Loucy (cell line): Measurements from ENCODE around the gene RAPGEF2.

Source experiments
- H2AFZ ChIP-seq: fragments of 200-600 bp; sonication (generic); 2 replicates; pipeline ENCODE4 v1.6.0; 2016; ENCODE audit warnings: antibody characterized with exemption, mild to moderate bottlenecking, low read length, moderate library complexity
- H3F3A ChIP-seq: fragments of 200-600 bp; 2 replicates; pipeline ENCODE4 v1.6.0; 2016; ENCODE audit warnings: antibody characterized with exemption, low read depth, mild to moderate bottlenecking
- H3K27me3 ChIP-seq: fragments of 200-600 bp; sonication (generic); 2 replicates; pipeline ENCODE4 v1.6.1; 2014; ENCODE audit warnings: low read length, mild to moderate bottlenecking; ENCODE audit not compliant: insufficient read depth, poor library complexity, severe bottlenecking
- H3K36me3 ChIP-seq: fragments of 200-600 bp; sonication (generic); 2 replicates; pipeline ENCODE4 v1.6.1; 2016; ENCODE audit warnings: low read length; ENCODE audit not compliant: insufficient read depth
- H3K4me1 ChIP-seq: fragments of 200-600 bp; sonication (generic); 2 replicates; pipeline ENCODE4 v1.5.1; 2014; ENCODE audit warnings: low read length, mild to moderate bottlenecking; ENCODE audit not compliant: insufficient read depth, poor library complexity, severe bottlenecking
- H3K4me2 ChIP-seq: fragments of 200-600 bp; sonication (generic); 2 replicates; pipeline ENCODE4 v1.6.0; 2014; ENCODE audit warnings: antibody characterized with exemption, low read length, low read depth, mild to moderate bottlenecking; ENCODE audit not compliant: poor library complexity, severe bottlenecking
- H3K4me3 ChIP-seq: fragments of 200-600 bp; sonication (generic); 2 replicates; pipeline ENCODE4 v1.5.1; 2014; ENCODE audit warnings: low read length, mild to moderate bottlenecking, mixed read lengths; ENCODE audit not compliant: poor library complexity, severe bottlenecking
- H3K79me2 ChIP-seq: fragments of 200-600 bp; sonication (generic); 2 replicates; pipeline ENCODE4 v1.6.1; 2014; ENCODE audit warnings: low read length; ENCODE audit not compliant: insufficient read depth
- H3K9ac ChIP-seq: fragments of 200-600 bp; sonication (generic); 2 replicates; pipeline ENCODE4 v1.6.0; 2014; ENCODE audit warnings: mild to moderate bottlenecking, low read depth, low read length, moderate library complexity; ENCODE audit not compliant: poor library complexity, severe bottlenecking
- H3K9me2 ChIP-seq: fragments of 200-600 bp; sonication (generic); replicated peaks from 2 replicates; pipeline ENCODE4 v1.6.1; 2016; ENCODE audit warnings: low read depth, low read length, mixed read lengths
- H3K9me3 ChIP-seq: fragments of 200-600 bp; sonication (generic); 2 replicates; pipeline ENCODE4 v1.6.1; 2014; ENCODE audit warnings: mild to moderate bottlenecking, antibody characterized with exemption, low read length, low read depth; ENCODE audit not compliant: insufficient read depth
- H4K20me1 ChIP-seq: fragments of 200-600 bp; sonication (generic); 2 replicates; pipeline ENCODE4 v1.6.0; 2014; ENCODE audit warnings: antibody characterized with exemption, low read length, mild to moderate bottlenecking; ENCODE audit not compliant: insufficient read depth, poor library complexity, severe bottlenecking
- CTCF ChIP-seq: fragments of 200-600 bp; sonication (generic); conservative IDR thresholded peaks from 2 replicates; pipeline ENCODE4 v1.5.1; 2014; ENCODE audit warnings: mild to moderate bottlenecking, antibody characterized with exemption, low read length
- EZH2phosphoT487 ChIP-seq: fragments of 200-600 bp; IDR thresholded peaks from 2 replicates; pipeline ENCODE4 v1.6.1; 2018; ENCODE audit warnings: antibody characterized with exemption, mild to moderate bottlenecking, moderate library complexity, borderline replicate concordance

The RAPGEF2 gene

GRCh38 chr4:159266981-159267868, 164.3 kb downstream of the RAPGEF2 start:
- no peaks in the 10 kb centered on the region for H3F3A ChIP-seq
- no peaks in the 10 kb centered on the region for H3K9me2 ChIP-seq
- no peak overlapping the region for H2AFZ ChIP-seq
- H3K79me2 ChIP-seq = no peaks in the 10 kb centered on the region
- 0 out of 2 replicates have a peak, but pooled peaks cover 3% of the 10 kb centered on the region for H3K36me3 ChIP-seq
- peaks cover 24% of the 10 kb centered on the region for H3K4me1 ChIP-seq
- H4K20me1 ChIP-seq = no peaks in the 10 kb centered on the region
- no peak for TF ChIP-seq EZH2phosphoT487
- no peak for TF ChIP-seq CTCF
- no peak overlapping the region for H3K4me3 ChIP-seq
- H3K4me2 ChIP-seq = no peak overlapping the region
- no peak overlapping the region for H3K9ac ChIP-seq
- H3K9me3 ChIP-seq = no peaks in the 10 kb centered on the region
- no peaks in the 10 kb centered on the region for H3K27me3 ChIP-seq

GRCh38 chr4:159267869-159268285, 165.0 kb downstream of the RAPGEF2 start:
- Histone ChIP-seq H3K27me3 (no peaks in the 10 kb centered on the region), H3K79me2 (no peaks in the 10 kb centered on the region), H3K9ac (no peak overlapping the region), H3K36me3 (0 out of 2 replicates have a peak, but pooled peaks cover 3% of the 10 kb centered on the region), H4K20me1 (no peaks in the 10 kb centered on the region), H3K9me3 (no peaks in the 10 kb centered on the region), H3K4me3 (no peak overlapping the region), H3F3A (no peaks in the 10 kb centered on the region; the same call in 1 of the 2 replicates), H3K4me2 (no peak overlapping the region), H3K4me1 (peaks cover 30% of the 10 kb centered on the region), H3K9me2 (no peaks in the 10 kb centered on the region), H2AFZ (no peak overlapping the region)
- TF ChIP-seq EZH2phosphoT487 (no peak), CTCF (no peak)

GRCh38 chr4:159268607-159269006, 165.7 kb downstream of the RAPGEF2 start:
- no peak overlapping the region for H3K4me2 ChIP-seq
- peaks cover 36% of the 10 kb centered on the region for H3K4me1 ChIP-seq
- no peaks in the 10 kb centered on the region for H4K20me1 ChIP-seq
- H3K79me2 ChIP-seq = no peaks in the 10 kb centered on the region
- no peaks in the 10 kb centered on the region for H3K9me3 ChIP-seq
- no peaks in the 10 kb centered on the region; the same call in 1 of the 2 replicates for H3F3A ChIP-seq
- H3K9ac ChIP-seq = no peak overlapping the region
- TF ChIP-seq EZH2phosphoT487 (no peak), CTCF (no peak)
- H3K36me3 ChIP-seq = 0 out of 2 replicates have a peak, but pooled peaks cover 3% of the 10 kb centered on the region
- H3K9me2 ChIP-seq = no peaks in the 10 kb centered on the region
- no peak overlapping the region for H2AFZ ChIP-seq
- no peak overlapping the region for H3K4me3 ChIP-seq
- no peaks in the 10 kb centered on the region for H3K27me3 ChIP-seq
